Fibroblast of lung (primary cell): ENCODE measurements around the gene MACROD2. TPM values are rescaled to one million over a fixed set of nuclear protein-coding genes. Genes with fewer than 3 reads are reported as not detected.

Experiments used
- DNase-seq, 2 donors: peaks; one replicate each; pipeline versions ENCODE4 v3.0.0 to v3.0.0-alpha.2; 2010; ENCODE audit warnings: low read depth in 2 of 2
- H2AFZ ChIP-seq: 2 replicates; pipeline ENCODE4 v1.5.1; 2012; ENCODE audit warnings: low read length, control low read depth, inconsistent platforms
- H3K27ac ChIP-seq: 2 replicates; pipeline ENCODE4 v1.5.1; 2011; ENCODE audit warnings: low read length, control low read depth; ENCODE audit not compliant: insufficient read depth
- H3K27me3 ChIP-seq: 2 replicates; pipeline ENCODE4 v1.5.1; 2011; ENCODE audit warnings: mild to moderate bottlenecking, low read length; ENCODE audit not compliant: control insufficient read depth, insufficient read depth
- H3K36me3 ChIP-seq: 2 replicates; pipeline ENCODE4 v1.5.1; 2011; ENCODE audit warnings: low read length; ENCODE audit not compliant: control insufficient read depth, insufficient read depth
- H3K4me1 ChIP-seq: 2 replicates; pipeline ENCODE4 v1.5.1; 2011; ENCODE audit warnings: low read length; ENCODE audit not compliant: control insufficient read depth, insufficient read depth; ENCODE audit errors: extremely low read depth
- H3K4me2 ChIP-seq: 2 replicates; pipeline ENCODE4 v1.5.1; 2011; ENCODE audit warnings: low read length, control low read depth; ENCODE audit not compliant: insufficient read depth; ENCODE audit errors: extremely low read depth
- H3K4me3 ChIP-seq, 4 experiments: fragments of 200-600 bp in 1 of 4; sonication (generic) in 1 of 4; replicated peaks in 1 of 4; 2 replicates each; pipeline ENCODE4 v1.5.1; 2011 to 2016; ENCODE audit warnings: low read length in 4 of 4, low read depth in 3 of 4, mild to moderate bottlenecking in 3 of 4, control low read depth in 2 of 4, inconsistent platforms in 1 of 4, mixed read lengths in 1 of 4; ENCODE audit not compliant: insufficient read depth in 1 of 4; ENCODE audit errors: control extremely low read depth in 1 of 4
- H3K79me2 ChIP-seq: 2 replicates; pipeline ENCODE4 v1.5.1; 2012; ENCODE audit warnings: mild to moderate bottlenecking, low read length, inconsistent platforms; ENCODE audit not compliant: control insufficient read depth, insufficient read depth
- H3K9ac ChIP-seq: 2 replicates; pipeline ENCODE4 v1.5.1; 2011; ENCODE audit warnings: mild to moderate bottlenecking, low read length, control low read depth; ENCODE audit not compliant: insufficient read depth
- H3K9me3 ChIP-seq: 2 replicates; pipeline ENCODE4 v1.5.1; 2012; ENCODE audit warnings: low read depth, low read length; ENCODE audit not compliant: control insufficient read depth, insufficient read depth
- H4K20me1 ChIP-seq: 2 replicates; pipeline ENCODE4 v1.5.1; 2011; ENCODE audit warnings: low read length; ENCODE audit not compliant: control insufficient read depth, insufficient read depth; ENCODE audit errors: extremely low read depth
- EZH2 ChIP-seq: IDR thresholded peaks from 2 replicates; pipeline ENCODE4 v1.5.1; 2012; ENCODE audit warnings: low read length, control low read depth, mild to moderate bottlenecking; ENCODE audit errors: missing control alignments
- polyA plus RNA-seq, 2 donors: library from polyadenylated mRNA; depleted of rRNA in 1 of 2; stranded (reverse) in 1 of 2; unstranded in 1 of 2; fragments of >200 nt; gene quantifications; 2 replicates each; pipeline ENCODE4 v1.2.1, GENCODE V29; 2011 to 2012; ENCODE audit warnings: missing spikeins in 1 of 2
- total RNA-seq: library from RNA; depleted of rRNA; stranded (reverse); fragments of >200 nt; gene quantifications from 2 replicates; pipeline ENCODE4 v1.2.1, GENCODE V29; 2014
- TF ChIP-seq, protein P1 (sequence below), 2 donors: IDR thresholded peaks in 1 of 2; conservative IDR thresholded peaks in 1 of 2; 1 replicate in 1 of 2; 2 replicates in 1 of 2; pipeline ENCODE4 v1.5.1; 2011 to 2012; ENCODE audit warnings: low read length in 2 of 2, control low read depth in 1 of 2, inconsistent platforms in 1 of 2, low read depth in 1 of 2, mild to moderate bottlenecking in 1 of 2

The MACROD2 gene
- total and polyA plus RNA-seq, 2 donors (not counting 1 experiment from before 2014, with no cell fraction given), result 0.54 to 1.7 TPM

DNA sequence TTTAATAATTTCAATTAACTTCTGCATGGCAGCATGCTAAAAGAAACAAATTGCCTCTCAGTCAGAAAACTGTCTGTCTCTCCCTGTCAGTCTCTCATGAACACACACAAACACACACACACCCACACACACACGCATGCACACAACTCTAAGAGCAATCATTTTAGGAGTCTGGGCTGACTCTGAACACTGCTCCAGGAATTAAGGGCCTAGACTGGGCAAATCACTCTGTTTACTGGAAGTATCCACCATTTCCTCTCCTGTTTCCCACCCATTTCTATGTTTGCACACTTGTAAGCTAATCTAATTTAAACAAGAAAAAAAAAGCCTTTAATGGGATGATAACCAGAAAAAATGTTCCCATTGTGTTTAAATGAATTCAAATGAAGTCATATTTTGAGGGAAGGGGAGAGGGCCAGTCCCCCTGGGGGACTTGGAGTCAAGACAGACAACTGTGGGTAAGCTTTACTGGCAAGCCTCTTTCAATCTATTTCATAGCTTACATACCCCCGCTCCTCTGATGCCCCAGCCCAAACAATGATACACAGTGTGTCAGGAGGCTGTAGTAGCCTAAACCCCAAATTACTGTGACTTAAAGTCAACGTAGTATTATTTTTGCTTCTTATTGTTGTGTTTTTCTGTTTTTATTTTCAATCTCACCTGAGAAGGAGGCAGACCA lies 789.9 kb downstream of the MACROD2 start:
- Histone ChIP-seq H3K9me3 (no peaks in the 10 kb centered on the region), H3K4me3 (no peak overlapping the region), H3K79me2 (no peaks in the 10 kb centered on the region), H4K20me1 (no peaks in the 10 kb centered on the region), H3K4me2 (no peak overlapping the region), H3K36me3 (no peaks in the 10 kb centered on the region), H3K4me1 (no peaks in the 10 kb centered on the region), H3K27ac (no peak overlapping the region), H2AFZ (no peak overlapping the region), H3K27me3 (no peaks in the 10 kb centered on the region), H3K9ac (no peak overlapping the region)
- no peak for DNase-seq
- TF ChIP-seq, protein P1, sequence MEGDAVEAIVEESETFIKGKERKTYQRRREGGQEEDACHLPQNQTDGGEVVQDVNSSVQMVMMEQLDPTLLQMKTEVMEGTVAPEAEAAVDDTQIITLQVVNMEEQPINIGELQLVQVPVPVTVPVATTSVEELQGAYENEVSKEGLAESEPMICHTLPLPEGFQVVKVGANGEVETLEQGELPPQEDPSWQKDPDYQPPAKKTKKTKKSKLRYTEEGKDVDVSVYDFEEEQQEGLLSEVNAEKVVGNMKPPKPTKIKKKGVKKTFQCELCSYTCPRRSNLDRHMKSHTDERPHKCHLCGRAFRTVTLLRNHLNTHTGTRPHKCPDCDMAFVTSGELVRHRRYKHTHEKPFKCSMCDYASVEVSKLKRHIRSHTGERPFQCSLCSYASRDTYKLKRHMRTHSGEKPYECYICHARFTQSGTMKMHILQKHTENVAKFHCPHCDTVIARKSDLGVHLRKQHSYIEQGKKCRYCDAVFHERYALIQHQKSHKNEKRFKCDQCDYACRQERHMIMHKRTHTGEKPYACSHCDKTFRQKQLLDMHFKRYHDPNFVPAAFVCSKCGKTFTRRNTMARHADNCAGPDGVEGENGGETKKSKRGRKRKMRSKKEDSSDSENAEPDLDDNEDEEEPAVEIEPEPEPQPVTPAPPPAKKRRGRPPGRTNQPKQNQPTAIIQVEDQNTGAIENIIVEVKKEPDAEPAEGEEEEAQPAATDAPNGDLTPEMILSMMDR (conservative IDR thresholded peaks at IDR 0.05 in 1 of 2, IDR thresholded peaks at IDR 0.05 in 1 of 2; ENCODE audit: low read depth in 1 of 2, low read length in 2 of 2), result no peak
- TF ChIP-seq EZH2, result no peak

DNA sequence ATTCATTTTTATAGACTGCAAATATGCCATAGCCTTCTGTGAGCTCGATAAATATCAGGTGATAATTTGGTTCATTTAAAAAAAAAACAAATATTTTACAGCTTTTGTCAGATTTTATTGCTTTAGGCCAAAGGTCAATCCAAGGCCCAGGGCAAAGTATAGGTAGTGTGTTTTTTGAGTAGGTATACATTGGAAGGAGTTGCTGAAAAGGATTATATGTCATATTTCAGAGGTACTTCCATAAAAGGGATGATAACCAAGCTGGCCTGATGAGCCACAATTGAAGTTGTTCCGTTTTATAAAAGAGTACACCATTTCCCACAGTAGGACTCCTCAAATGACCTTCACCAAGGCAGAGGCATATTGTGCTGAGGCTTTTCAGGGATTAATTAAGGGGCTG lies 794.9 kb downstream of the MACROD2 start:
- Histone ChIP-seq H3K4me1 (no peaks in the 10 kb centered on the region), H3K27me3 (no peaks in the 10 kb centered on the region), H2AFZ (no peak overlapping the region), H4K20me1 (no peaks in the 10 kb centered on the region), H3K36me3 (no peaks in the 10 kb centered on the region), H3K4me3 (no peak overlapping the region), H3K27ac (no peak overlapping the region), H3K9ac (no peak overlapping the region), H3K79me2 (no peaks in the 10 kb centered on the region), H3K9me3 (no peaks in the 10 kb centered on the region), H3K4me2 (no peak overlapping the region)
- DNase-seq, result no peak
- TF ChIP-seq, protein P1 (conservative IDR thresholded peaks at IDR 0.05 in 1 of 2, IDR thresholded peaks at IDR 0.05 in 1 of 2; ENCODE audit: low read depth in 1 of 2, low read length in 2 of 2), result no peak
- TF ChIP-seq EZH2, result no peak

- peak; percentile 2 to 49 for DNase-seq
- no peaks in the 10 kb centered on the region for H3K36me3 ChIP-seq
- H3K9me3 ChIP-seq, result no peaks in the 10 kb centered on the region
- H3K27me3 ChIP-seq, result no peaks in the 10 kb centered on the region
- TF ChIP-seq, protein P1 (conservative IDR thresholded peaks at IDR 0.05 in 1 of 2, IDR thresholded peaks at IDR 0.05 in 1 of 2; ENCODE audit: low read depth in 1 of 2, low read length in 2 of 2), result no peak
- no peak for TF ChIP-seq EZH2
- H4K20me1 ChIP-seq, result no peaks in the 10 kb centered on the region
- no peak overlapping the region for H3K9ac ChIP-seq
- H3K27ac ChIP-seq, result no peak overlapping the region
- H3K4me2 ChIP-seq, result no peak overlapping the region
- no peaks in the 10 kb centered on the region for H3K79me2 ChIP-seq
- no peaks in the 10 kb centered on the region for H3K4me1 ChIP-seq
- no peak overlapping the region for H3K4me3 ChIP-seq
- H2AFZ ChIP-seq, result no peak overlapping the region
Measured at GRCh38 chr20:14790771-14791620, 795.7 kb downstream of the MACROD2 start.
